GM23338 (cell line): Measurements from ENCODE around the gene LTBR. TPM values are rescaled to one million over a fixed set of nuclear protein-coding genes. Genes with fewer than 3 reads are reported as not detected.

Source experiments
- ATAC-seq: fragments of 200-7000 bp; cut with Tn5 transposase; 3 replicates; pipeline ENCODE4 v1.9.1; 2020
- DNase-seq: peaks from one replicate; pipeline ENCODE4 v3.0.0-alpha.2; 2015; ENCODE audit warnings: low spot score
- H2AFZ ChIP-seq: fragments of 200-600 bp; sonication (generic); 2 replicates; pipeline ENCODE4 v1.8.0; 2016; ENCODE audit warnings: antibody characterized with exemption, mild to moderate bottlenecking, moderate library complexity
- H3F3A ChIP-seq: fragments of 200-600 bp; sonication (generic); replicated peaks from 2 replicates; pipeline ENCODE4 v1.8.0; 2017; ENCODE audit warnings: antibody characterized with exemption, mixed run types, low read depth
- H3K27ac ChIP-seq: fragments of 200-600 bp; sonication (generic); 2 replicates; pipeline ENCODE4 v1.6.1; 2016; ENCODE audit warnings: low read depth
- H3K27me3 ChIP-seq: fragments of 200-600 bp; sonication (generic); 2 replicates; pipeline ENCODE4 v1.8.0; 2016; ENCODE audit warnings: mild to moderate bottlenecking, mixed run types, moderate library complexity; ENCODE audit not compliant: insufficient read depth
- H3K36me3 ChIP-seq: fragments of 200-600 bp; sonication (generic); 2 replicates; pipeline ENCODE4 v1.8.0; 2016; ENCODE audit warnings: mild to moderate bottlenecking; ENCODE audit not compliant: insufficient read depth
- H3K4me1 ChIP-seq: fragments of 200-600 bp; sonication (generic); 2 replicates; pipeline ENCODE4 v1.8.0; 2016; ENCODE audit warnings: mild to moderate bottlenecking, moderate library complexity; ENCODE audit not compliant: insufficient read depth
- H3K4me2 ChIP-seq: fragments of 200-600 bp; sonication (generic); 2 replicates; pipeline ENCODE4 v1.7.1; 2017; ENCODE audit warnings: mixed run types
- H3K4me3 ChIP-seq: fragments of 200-600 bp; sonication (generic); 2 replicates; pipeline ENCODE4 v1.6.1; 2016; ENCODE audit warnings: mixed run types
- H3K79me2 ChIP-seq: fragments of 200-600 bp; sonication (generic); replicated peaks from 2 replicates; pipeline ENCODE4 v1.8.0; 2017; ENCODE audit warnings: mild to moderate bottlenecking; ENCODE audit not compliant: insufficient read depth
- H3K9me2 ChIP-seq: fragments of 200-600 bp; sonication (generic); 2 replicates; pipeline ENCODE4 v1.8.0; 2017; ENCODE audit not compliant: insufficient read depth
- H4K20me1 ChIP-seq: fragments of 200-600 bp; sonication (generic); replicated peaks from 2 replicates; pipeline ENCODE4 v1.8.0; 2017; ENCODE audit warnings: mild to moderate bottlenecking; ENCODE audit not compliant: insufficient read depth
- H3K27ac Mint-ChIP-seq: 2 replicates; pipeline ENCODE4 v1.8.0; 2020; ENCODE audit warnings: inconsistent platforms, mild to moderate bottlenecking, moderate library complexity, mixed read lengths
- H3K27me3 Mint-ChIP-seq: 3 replicates; pipeline ENCODE4 v1.8.0; 2022; ENCODE audit warnings: low read depth, mild to moderate bottlenecking, moderate library complexity, mixed read lengths, inconsistent platforms; ENCODE audit not compliant: insufficient read depth, poor library complexity
- H3K36me3 Mint-ChIP-seq: 3 replicates; pipeline ENCODE4 v1.8.0; 2021; ENCODE audit warnings: low read depth, mild to moderate bottlenecking, inconsistent platforms, moderate library complexity, mixed read lengths
- H3K4me1 Mint-ChIP-seq: 3 replicates; pipeline ENCODE4 v1.8.0; 2020; ENCODE audit warnings: mild to moderate bottlenecking, inconsistent platforms, mixed read lengths
- H3K4me3 Mint-ChIP-seq: 3 replicates; pipeline ENCODE4 v1.8.0; 2021; ENCODE audit warnings: moderate library complexity, mild to moderate bottlenecking, inconsistent platforms, mixed read lengths
- H3K9me3 Mint-ChIP-seq: 3 replicates; pipeline ENCODE4 v1.8.0; 2020; ENCODE audit warnings: moderate library complexity, mild to moderate bottlenecking, inconsistent platforms, mixed read lengths
- CREB1 ChIP-seq: fragments of 250-450 bp; sonication (Bioruptor Pico); IDR thresholded peaks from 2 replicates; pipeline ENCODE4 v1.5.0; 2020; ENCODE audit warnings: low read depth, mild to moderate bottlenecking, moderate library complexity
- EZH2phosphoT487 ChIP-seq: fragments of 200-600 bp; sonication (generic); IDR thresholded peaks from one replicate; pipeline ENCODE4 v1.8.1; 2018; ENCODE audit warnings: antibody characterized with exemption; ENCODE audit not compliant: unreplicated experiment
- JUNB ChIP-seq: IDR thresholded peaks from one replicate; pipeline ENCODE4 v1.6.1; 2016; ENCODE audit warnings: antibody characterized with exemption; ENCODE audit not compliant: unreplicated experiment
- NANOG ChIP-seq: IDR thresholded peaks from 2 replicates; pipeline ENCODE4 v1.6.1; 2016; ENCODE audit warnings: antibody characterized with exemption, borderline replicate concordance
- POLR2AphosphoS5 ChIP-seq: IDR thresholded peaks from 2 replicates; pipeline ENCODE4 v1.6.1; 2016; ENCODE audit warnings: antibody characterized with exemption, low read depth
- polyA plus RNA-seq: library from polyadenylated mRNA; unstranded; fragments of >200 nt; fragmentation: Nextera tagmentation; extraction: Ambion mirVana; gene quantifications from 2 replicates; pipeline ENCODE4 v1.2.1, GENCODE V29; 2016
- total RNA-seq: library from RNA; depleted of rRNA; stranded (reverse); fragments of >200 nt; shearing (Covaris generic); gene quantifications from 2 replicates; pipeline ENCODE4 v1.2.3, GENCODE V29; 2014
- TF ChIP-seq, protein P1 (sequence below): IDR thresholded peaks from one replicate; pipeline ENCODE4 v1.6.1; 2018; ENCODE audit warnings: antibody characterized with exemption; ENCODE audit not compliant: unreplicated experiment
- TF ChIP-seq, protein P2 (sequence below): IDR thresholded peaks from 2 replicates; pipeline ENCODE4 v1.6.1; 2016; ENCODE audit warnings: antibody characterized with exemption
- TF ChIP-seq, protein P3 (sequence below): fragments of 250-450 bp; sonication (Bioruptor Pico); IDR thresholded peaks from 2 replicates; pipeline ENCODE4 v1.5.0; 2020; ENCODE audit warnings: mild to moderate bottlenecking, moderate library complexity

The LTBR gene
- total and polyA plus RNA-seq, 2 experiments from 2014 or later: 6.1 to 6.8 TPM

DNA sequence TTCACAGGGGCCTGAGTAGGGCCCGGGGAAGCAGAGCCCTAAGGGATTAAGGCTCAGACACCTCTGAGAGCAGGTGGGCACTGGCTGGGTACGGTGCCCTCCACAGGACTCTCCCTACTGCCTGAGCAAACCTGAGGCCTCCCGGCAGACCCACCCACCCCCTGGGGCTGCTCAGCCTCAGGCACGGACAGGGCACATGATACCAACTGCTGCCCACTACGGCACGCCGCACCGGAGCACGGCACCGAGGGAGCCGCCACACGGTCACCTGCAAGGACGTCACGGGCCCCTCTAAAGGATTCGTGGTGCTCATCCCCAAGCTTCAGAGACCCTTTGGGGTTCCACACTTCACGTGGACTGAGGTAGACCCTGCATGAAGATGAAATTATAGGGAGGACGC is 7.1 kb downstream of the LTBR start (continued):
- no peak for TF ChIP-seq CREB1 (CRISPR knock-in tag)
- TF ChIP-seq EZH2phosphoT487: no peak
- no peak for TF ChIP-seq NANOG
- TF ChIP-seq POLR2AphosphoS5: no peak
- no peak for TF ChIP-seq JUNB
- TF ChIP-seq, protein P1, sequence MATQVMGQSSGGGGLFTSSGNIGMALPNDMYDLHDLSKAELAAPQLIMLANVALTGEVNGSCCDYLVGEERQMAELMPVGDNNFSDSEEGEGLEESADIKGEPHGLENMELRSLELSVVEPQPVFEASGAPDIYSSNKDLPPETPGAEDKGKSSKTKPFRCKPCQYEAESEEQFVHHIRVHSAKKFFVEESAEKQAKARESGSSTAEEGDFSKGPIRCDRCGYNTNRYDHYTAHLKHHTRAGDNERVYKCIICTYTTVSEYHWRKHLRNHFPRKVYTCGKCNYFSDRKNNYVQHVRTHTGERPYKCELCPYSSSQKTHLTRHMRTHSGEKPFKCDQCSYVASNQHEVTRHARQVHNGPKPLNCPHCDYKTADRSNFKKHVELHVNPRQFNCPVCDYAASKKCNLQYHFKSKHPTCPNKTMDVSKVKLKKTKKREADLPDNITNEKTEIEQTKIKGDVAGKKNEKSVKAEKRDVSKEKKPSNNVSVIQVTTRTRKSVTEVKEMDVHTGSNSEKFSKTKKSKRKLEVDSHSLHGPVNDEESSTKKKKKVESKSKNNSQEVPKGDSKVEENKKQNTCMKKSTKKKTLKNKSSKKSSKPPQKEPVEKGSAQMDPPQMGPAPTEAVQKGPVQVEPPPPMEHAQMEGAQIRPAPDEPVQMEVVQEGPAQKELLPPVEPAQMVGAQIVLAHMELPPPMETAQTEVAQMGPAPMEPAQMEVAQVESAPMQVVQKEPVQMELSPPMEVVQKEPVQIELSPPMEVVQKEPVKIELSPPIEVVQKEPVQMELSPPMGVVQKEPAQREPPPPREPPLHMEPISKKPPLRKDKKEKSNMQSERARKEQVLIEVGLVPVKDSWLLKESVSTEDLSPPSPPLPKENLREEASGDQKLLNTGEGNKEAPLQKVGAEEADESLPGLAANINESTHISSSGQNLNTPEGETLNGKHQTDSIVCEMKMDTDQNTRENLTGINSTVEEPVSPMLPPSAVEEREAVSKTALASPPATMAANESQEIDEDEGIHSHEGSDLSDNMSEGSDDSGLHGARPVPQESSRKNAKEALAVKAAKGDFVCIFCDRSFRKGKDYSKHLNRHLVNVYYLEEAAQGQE: no peak
- TF ChIP-seq, protein P2, sequence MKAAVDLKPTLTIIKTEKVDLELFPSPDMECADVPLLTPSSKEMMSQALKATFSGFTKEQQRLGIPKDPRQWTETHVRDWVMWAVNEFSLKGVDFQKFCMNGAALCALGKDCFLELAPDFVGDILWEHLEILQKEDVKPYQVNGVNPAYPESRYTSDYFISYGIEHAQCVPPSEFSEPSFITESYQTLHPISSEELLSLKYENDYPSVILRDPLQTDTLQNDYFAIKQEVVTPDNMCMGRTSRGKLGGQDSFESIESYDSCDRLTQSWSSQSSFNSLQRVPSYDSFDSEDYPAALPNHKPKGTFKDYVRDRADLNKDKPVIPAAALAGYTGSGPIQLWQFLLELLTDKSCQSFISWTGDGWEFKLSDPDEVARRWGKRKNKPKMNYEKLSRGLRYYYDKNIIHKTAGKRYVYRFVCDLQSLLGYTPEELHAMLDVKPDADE: no peak

DNA sequence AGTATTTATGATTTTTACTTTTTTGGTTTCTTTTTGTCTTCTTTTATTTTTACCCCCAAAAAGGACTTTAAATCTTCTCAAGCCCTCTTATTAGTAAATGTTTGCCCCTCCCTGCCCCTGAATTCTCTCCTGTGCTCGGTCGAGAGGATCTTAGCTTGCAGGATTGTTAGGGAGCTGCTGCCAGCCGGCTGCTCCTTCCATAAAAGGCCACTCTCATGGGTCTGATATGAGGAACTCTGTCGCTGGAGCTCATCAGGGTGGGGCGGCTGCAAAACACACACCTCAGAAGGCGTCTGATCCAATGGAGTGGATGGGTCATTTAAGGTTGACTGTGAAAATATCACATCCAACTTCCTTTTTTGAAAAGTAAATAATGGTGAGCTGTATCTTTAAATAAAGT is 8.5 kb downstream of the LTBR start:
- H4K20me1 ChIP-seq: no peaks in the 10 kb centered on the region
- TF ChIP-seq, protein P3, sequence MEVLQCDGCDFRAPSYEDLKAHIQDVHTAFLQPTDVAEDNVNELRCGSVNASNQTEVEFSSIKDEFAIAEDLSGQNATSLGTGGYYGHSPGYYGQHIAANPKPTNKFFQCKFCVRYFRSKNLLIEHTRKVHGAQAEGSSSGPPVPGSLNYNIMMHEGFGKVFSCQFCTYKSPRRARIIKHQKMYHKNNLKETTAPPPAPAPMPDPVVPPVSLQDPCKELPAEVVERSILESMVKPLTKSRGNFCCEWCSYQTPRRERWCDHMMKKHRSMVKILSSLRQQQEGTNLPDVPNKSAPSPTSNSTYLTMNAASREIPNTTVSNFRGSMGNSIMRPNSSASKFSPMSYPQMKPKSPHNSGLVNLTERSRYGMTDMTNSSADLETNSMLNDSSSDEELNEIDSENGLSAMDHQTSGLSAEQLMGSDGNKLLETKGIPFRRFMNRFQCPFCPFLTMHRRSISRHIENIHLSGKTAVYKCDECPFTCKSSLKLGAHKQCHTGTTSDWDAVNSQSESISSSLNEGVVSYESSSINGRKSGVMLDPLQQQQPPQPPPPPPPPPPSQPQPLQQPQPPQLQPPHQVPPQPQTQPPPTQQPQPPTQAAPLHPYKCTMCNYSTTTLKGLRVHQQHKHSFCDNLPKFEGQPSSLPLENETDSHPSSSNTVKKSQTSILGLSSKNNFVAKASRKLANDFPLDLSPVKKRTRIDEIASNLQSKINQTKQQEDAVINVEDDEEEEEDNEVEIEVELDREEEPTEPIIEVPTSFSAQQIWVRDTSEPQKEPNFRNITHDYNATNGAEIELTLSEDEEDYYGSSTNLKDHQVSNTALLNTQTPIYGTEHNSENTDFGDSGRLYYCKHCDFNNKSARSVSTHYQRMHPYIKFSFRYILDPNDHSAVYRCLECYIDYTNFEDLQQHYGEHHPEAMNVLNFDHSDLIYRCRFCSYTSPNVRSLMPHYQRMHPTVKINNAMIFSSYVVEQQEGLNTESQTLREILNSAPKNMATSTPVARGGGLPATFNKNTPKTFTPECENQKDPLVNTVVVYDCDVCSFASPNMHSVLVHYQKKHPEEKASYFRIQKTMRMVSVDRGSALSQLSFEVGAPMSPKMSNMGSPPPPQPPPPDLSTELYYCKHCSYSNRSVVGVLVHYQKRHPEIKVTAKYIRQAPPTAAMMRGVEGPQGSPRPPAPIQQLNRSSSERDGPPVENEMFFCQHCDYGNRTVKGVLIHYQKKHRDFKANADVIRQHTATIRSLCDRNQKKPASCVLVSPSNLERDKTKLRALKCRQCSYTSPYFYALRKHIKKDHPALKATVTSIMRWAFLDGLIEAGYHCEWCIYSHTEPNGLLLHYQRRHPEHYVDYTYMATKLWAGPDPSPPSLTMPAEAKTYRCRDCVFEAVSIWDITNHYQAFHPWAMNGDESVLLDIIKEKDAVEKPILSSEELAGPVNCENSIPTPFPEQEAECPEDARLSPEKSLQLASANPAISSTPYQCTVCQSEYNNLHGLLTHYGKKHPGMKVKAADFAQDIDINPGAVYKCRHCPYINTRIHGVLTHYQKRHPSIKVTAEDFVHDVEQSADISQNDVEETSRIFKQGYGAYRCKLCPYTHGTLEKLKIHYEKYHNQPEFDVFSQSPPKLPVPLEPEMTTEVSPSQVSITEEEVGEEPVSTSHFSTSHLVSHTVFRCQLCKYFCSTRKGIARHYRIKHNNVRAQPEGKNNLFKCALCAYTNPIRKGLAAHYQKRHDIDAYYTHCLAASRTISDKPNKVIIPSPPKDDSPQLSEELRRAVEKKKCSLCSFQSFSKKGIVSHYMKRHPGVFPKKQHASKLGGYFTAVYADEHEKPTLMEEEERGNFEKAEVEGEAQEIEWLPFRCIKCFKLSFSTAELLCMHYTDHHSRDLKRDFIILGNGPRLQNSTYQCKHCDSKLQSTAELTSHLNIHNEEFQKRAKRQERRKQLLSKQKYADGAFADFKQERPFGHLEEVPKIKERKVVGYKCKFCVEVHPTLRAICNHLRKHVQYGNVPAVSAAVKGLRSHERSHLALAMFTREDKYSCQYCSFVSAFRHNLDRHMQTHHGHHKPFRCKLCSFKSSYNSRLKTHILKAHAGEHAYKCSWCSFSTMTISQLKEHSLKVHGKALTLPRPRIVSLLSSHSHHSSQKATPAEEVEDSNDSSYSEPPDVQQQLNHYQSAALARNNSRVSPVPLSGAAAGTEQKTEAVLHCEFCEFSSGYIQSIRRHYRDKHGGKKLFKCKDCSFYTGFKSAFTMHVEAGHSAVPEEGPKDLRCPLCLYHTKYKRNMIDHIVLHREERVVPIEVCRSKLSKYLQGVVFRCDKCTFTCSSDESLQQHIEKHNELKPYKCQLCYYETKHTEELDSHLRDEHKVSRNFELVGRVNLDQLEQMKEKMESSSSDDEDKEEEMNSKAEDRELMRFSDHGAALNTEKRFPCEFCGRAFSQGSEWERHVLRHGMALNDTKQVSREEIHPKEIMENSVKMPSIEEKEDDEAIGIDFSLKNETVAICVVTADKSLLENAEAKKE (CRISPR knock-in tag): no peak
- TF ChIP-seq CREB1 (CRISPR knock-in tag) (no peak), JUNB (no peak)
- no peaks in the 10 kb centered on the region for H3K36me3 Mint-ChIP-seq
- no peak overlapping the region for H3K4me3 ChIP-seq
- H3F3A ChIP-seq: peaks cover 9% of the 10 kb centered on the region; the same call in 1 of the 2 replicates
- no peak overlapping the region for H3K27ac ChIP-seq
- H3K4me1 ChIP-seq: peaks cover 13% of the 10 kb centered on the region
- no peak overlapping the region for H3K4me2 ChIP-seq
- H2AFZ ChIP-seq: no peak overlapping the region
- H3K9me2 ChIP-seq: peaks cover 3% of the 10 kb centered on the region; the same call in 1 of the 2 replicates
- H3K27me3 Mint-ChIP-seq: peaks cover 9% of the 10 kb centered on the region
- no peaks in the 10 kb centered on the region for H3K27me3 ChIP-seq
- H3K9me3 Mint-ChIP-seq: no peaks in the 10 kb centered on the region; the same call in 2 of the 3 replicates
- H3K79me2 ChIP-seq: no peaks in the 10 kb centered on the region
- no peaks in the 10 kb centered on the region for H3K36me3 ChIP-seq
- ATAC-seq: no peak
- H3K4me3 Mint-ChIP-seq: no peak overlapping the region
- H3K4me1 Mint-ChIP-seq: peaks cover 26% of the 10 kb centered on the region
- DNase-seq: no peak
- H3K27ac Mint-ChIP-seq: 0 out of 2 replicates have a peak overlapping the region, but pooled peaks have one; percentile 18
